Vagina (tissue), 2 donors: ENCODE data around the gene TNIP2. TPM values are rescaled to one million over a fixed set of nuclear protein-coding genes. Genes with fewer than 3 reads are reported as not detected.

Experiments used
- DNase-seq, 2 donors: peaks; one replicate each; pipeline ENCODE4 v3.0.0-alpha.2; 2017; ENCODE audit errors: extremely low spot score in 2 of 2
- H3K27ac ChIP-seq: fragments of 200-600 bp; sonication (generic); one replicate; pipeline ENCODE4 v1.5.1; 2019
- H3K27me3 ChIP-seq: fragments of 200-600 bp; sonication (generic); one replicate; pipeline ENCODE4 v1.5.1; 2019
- H3K36me3 ChIP-seq, 2 donors: fragments of 200-600 bp; sonication (generic); one replicate each; pipeline ENCODE4 v1.5.1; 2017 to 2019
- H3K4me1 ChIP-seq: fragments of 200-600 bp; sonication (generic); one replicate; pipeline ENCODE4 v1.5.1; 2019
- H3K4me3 ChIP-seq, 2 donors: fragments of 200-600 bp; sonication (generic); 1 replicate in 1 of 2; 2 replicates in 1 of 2; pipeline ENCODE4 v1.5.1; 2016 to 2019
- H3K9me3 ChIP-seq: fragments of 200-600 bp; sonication (generic); one replicate; pipeline ENCODE4 v1.5.1; 2019
- CTCF ChIP-seq, 3 experiments: fragments of 450-650 bp in 2 of 3; fragments of 200-600 bp in 1 of 3; sonication (generic) in 1 of 3; IDR thresholded peaks; one replicate each; pipeline ENCODE4 v1.5.1; 2017 to 2019; ENCODE audit warnings: antibody characterized with exemption in 3 of 3, mild to moderate bottlenecking in 2 of 3, moderate library complexity in 2 of 3
- POLR2A ChIP-seq, 2 donors: fragments of 450-650 bp; IDR thresholded peaks; one replicate each; pipeline ENCODE4 v1.6.1; 2017; ENCODE audit warnings: antibody characterized with exemption in 2 of 2, mild to moderate bottlenecking in 2 of 2, moderate library complexity in 2 of 2
- POLR2AphosphoS5 ChIP-seq, 2 donors: sonication (generic); formaldehyde crosslinking; IDR thresholded peaks; one replicate each; pipeline ENCODE4 v1.9.0; 2017; ENCODE audit warnings: antibody characterized with exemption in 2 of 2, mild to moderate bottlenecking in 2 of 2, low read depth in 1 of 2; ENCODE audit not compliant: insufficient read depth in 1 of 2
- intact Hi-C: fragments of 100-400 bp; cut with DNase I; formaldehyde crosslinking; loops from one replicate; pipeline ENCODE4 v1.15.1; 2023
- total RNA-seq: library from RNA; depleted of rRNA; stranded (reverse); fragments of >200 nt; gene quantifications from one replicate; pipeline ENCODE4 v1.2.3, GENCODE V29; 2016

The TNIP2 gene
- total RNA-seq, 1 donor from 2014 or later, result 57.0 TPM

GRCh38 chr4:2735869-2736268, 20.3 kb downstream of the TNIP2 start:
- peaks cover 2 to 29% of the 10 kb centered on the region in 2 donors for H3K36me3 ChIP-seq
- H3K4me3 ChIP-seq, result no peak overlapping the region
- H3K4me1 ChIP-seq, result no peaks in the 10 kb centered on the region
- no peaks in the 10 kb centered on the region for H3K27me3 ChIP-seq
- H3K27ac ChIP-seq, result no peak overlapping the region
- intact Hi-C loops, result no loop called here
- TF ChIP-seq CTCF (IDR thresholded peaks at IDR 0.05) (no peak), POLR2A (IDR thresholded peaks at IDR 0.05) (no peak), POLR2AphosphoS5 (IDR thresholded peaks at IDR 0.05; ENCODE audit: insufficient read depth in 1 of 2, low read depth in 1 of 2) (no peak)
- no peak for DNase-seq
- no peaks in the 10 kb centered on the region for H3K9me3 ChIP-seq

- Histone ChIP-seq H3K36me3 (peaks cover 2 to 29% of the 10 kb centered on the region in 2 donors), H3K27ac (no peak overlapping the region), H3K4me1 (no peaks in the 10 kb centered on the region), H3K4me3 (no peak overlapping the region), H3K27me3 (no peaks in the 10 kb centered on the region), H3K9me3 (no peaks in the 10 kb centered on the region)
- no peak for TF ChIP-seq POLR2A (IDR thresholded peaks at IDR 0.05)
- no peak for TF ChIP-seq CTCF (IDR thresholded peaks at IDR 0.05)
- no peak for TF ChIP-seq POLR2AphosphoS5 (IDR thresholded peaks at IDR 0.05; ENCODE audit: insufficient read depth in 1 of 2, low read depth in 1 of 2)
- no peak for DNase-seq
- intact Hi-C loops, result no loop called here
These were observed 21.5 kb downstream of the TNIP2 start for GRCh38 chr4:2734612-2735011.

GRCh38 chr4:2733844-2734574, 22.1 kb downstream of the TNIP2 start:
- Histone ChIP-seq H3K9me3 (no peaks in the 10 kb centered on the region), H3K4me1 (no peaks in the 10 kb centered on the region), H3K27ac (no peak overlapping the region), H3K27me3 (no peaks in the 10 kb centered on the region), H3K4me3 (no peak overlapping the region), H3K36me3 (peaks cover 2 to 29% of the 10 kb centered on the region in 2 donors)
- no peak for DNase-seq
- intact Hi-C loops, result no loop called here
- no peak for TF ChIP-seq CTCF (IDR thresholded peaks at IDR 0.05)
- TF ChIP-seq POLR2AphosphoS5 (IDR thresholded peaks at IDR 0.05; ENCODE audit: insufficient read depth in 1 of 2, low read depth in 1 of 2), result no peak
- TF ChIP-seq POLR2A (IDR thresholded peaks at IDR 0.05), result no peak

- intact Hi-C loops, result no loop called here
- Histone ChIP-seq H3K27me3 (no peaks in the 10 kb centered on the region), H3K4me1 (no peaks in the 10 kb centered on the region), H3K9me3 (no peaks in the 10 kb centered on the region), H3K4me3 (no peak overlapping the region), H3K27ac (no peak overlapping the region), H3K36me3 (peaks cover 2 to 29% of the 10 kb centered on the region in 2 donors)
- no peak for TF ChIP-seq POLR2AphosphoS5 (IDR thresholded peaks at IDR 0.05; ENCODE audit: insufficient read depth in 1 of 2, low read depth in 1 of 2)
- TF ChIP-seq CTCF (IDR thresholded peaks at IDR 0.05), result no peak
- no peak for TF ChIP-seq POLR2A (IDR thresholded peaks at IDR 0.05)
- DNase-seq, result no peak
These were observed 22.9 kb downstream of the TNIP2 start for GRCh38 chr4:2733001-2733843.
